ENCODE measurements around the gene ASB8. TPM values are rescaled to one million over a fixed set of nuclear protein-coding genes. Genes with fewer than 3 reads are reported as not detected.

Gene ASB8, protein sequence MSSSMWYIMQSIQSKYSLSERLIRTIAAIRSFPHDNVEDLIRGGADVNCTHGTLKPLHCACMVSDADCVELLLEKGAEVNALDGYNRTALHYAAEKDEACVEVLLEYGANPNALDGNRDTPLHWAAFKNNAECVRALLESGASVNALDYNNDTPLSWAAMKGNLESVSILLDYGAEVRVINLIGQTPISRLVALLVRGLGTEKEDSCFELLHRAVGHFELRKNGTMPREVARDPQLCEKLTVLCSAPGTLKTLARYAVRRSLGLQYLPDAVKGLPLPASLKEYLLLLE
- 36.2 TPM for total RNA-seq
- polyA plus RNA-seq (ENCODE audit: insufficient read depth in 1 of 8, insufficient read length in 8 of 8, low replicate concordance in 1 of 8), result 10 to 100 TPM; 36.2 to 56.1 (median 41.9) TPM
- long read RNA-seq, donor 1, transcript ASB8-201 (4 exons, 2,615 nt), result major isoform, 5 of 9 reads
- long read RNA-seq, donor 1, partial matches to known transcripts, result 0 of 9 reads
- long read RNA-seq, donor 1, other reads (novel, unspliced or antisense), result 0 of 9 reads
- long read RNA-seq, donor 2, result 0 reads
- long read RNA-seq, donor 3, transcript ASB8-207 (5 exons, 923 nt), result major isoform, 6 of 16 reads
- long read RNA-seq, donor 3, transcript ASB8-201 (4 exons, 2,615 nt), result major isoform, 6 of 16 reads
- long read RNA-seq, donor 3, partial matches to known transcripts, result 0 of 16 reads
- long read RNA-seq, donor 3, other reads (novel, unspliced or antisense), result 0 of 16 reads
- long read RNA-seq, donor 4, transcript ASB8-201 (4 exons, 2,615 nt), result major isoform, 9 of 12 reads
- long read RNA-seq, donor 4, partial matches to known transcripts, result 0 of 12 reads
- long read RNA-seq, donor 4, other reads (novel, unspliced or antisense), result 0 of 12 reads
- long read RNA-seq, donor 5, transcript ASB8-207 (5 exons, 923 nt), result minor isoform, 8 of 29 reads
- long read RNA-seq, donor 5, transcript ASB8-201 (4 exons, 2,615 nt), result major isoform, 14 of 29 reads
- long read RNA-seq, donor 5, partial matches to known transcripts, result 0 of 29 reads
- long read RNA-seq, donor 5, other reads (novel, unspliced or antisense), result 0 of 29 reads
- long read RNA-seq, donor 6, transcript ASB8-201 (4 exons, 2,615 nt), result major isoform, 7 of 15 reads
- long read RNA-seq, donor 6, partial matches to known transcripts, result 0 of 15 reads
- long read RNA-seq, donor 6, other reads (novel, unspliced or antisense), result 0 of 15 reads
- long read RNA-seq, donor 7, transcript ASB8-201 (4 exons, 2,615 nt), result major isoform, 17 of 21 reads
- long read RNA-seq, donor 7, partial matches to known transcripts, result 0 of 21 reads
- long read RNA-seq, donor 7, other reads (novel, unspliced or antisense), result 0 of 21 reads
- long read RNA-seq, donor 8, transcript ASB8-201 (4 exons, 2,615 nt), result major isoform, 10 of 21 reads
- long read RNA-seq, donor 8, partial matches to known transcripts, result 0 of 21 reads
- long read RNA-seq, donor 8, other reads (novel, unspliced or antisense), result 0 of 21 reads
- long read RNA-seq, donor 9, transcript ASB8-201 (4 exons, 2,615 nt), result major isoform, 9 of 16 reads
- long read RNA-seq, donor 9, partial matches to known transcripts, result 0 of 16 reads
- long read RNA-seq, donor 9, other reads (novel, unspliced or antisense), result 0 of 16 reads
- long read RNA-seq, donor 10, transcript ASB8-207 (5 exons, 923 nt), result minor isoform, 5 of 20 reads
- long read RNA-seq, donor 10, transcript ASB8-201 (4 exons, 2,615 nt), result major isoform, 8 of 20 reads
- long read RNA-seq, donor 10, partial matches to known transcripts, result 0 of 20 reads
- long read RNA-seq, donor 10, other reads (novel, unspliced or antisense), result 0 of 20 reads
- long read RNA-seq, donor 11, transcript ASB8-201 (4 exons, 2,615 nt), result major isoform, 15 of 21 reads
- long read RNA-seq, donor 11, partial matches to known transcripts, result 0 of 21 reads
- long read RNA-seq, donor 11, other reads (novel, unspliced or antisense), result 0 of 21 reads

DNA sequence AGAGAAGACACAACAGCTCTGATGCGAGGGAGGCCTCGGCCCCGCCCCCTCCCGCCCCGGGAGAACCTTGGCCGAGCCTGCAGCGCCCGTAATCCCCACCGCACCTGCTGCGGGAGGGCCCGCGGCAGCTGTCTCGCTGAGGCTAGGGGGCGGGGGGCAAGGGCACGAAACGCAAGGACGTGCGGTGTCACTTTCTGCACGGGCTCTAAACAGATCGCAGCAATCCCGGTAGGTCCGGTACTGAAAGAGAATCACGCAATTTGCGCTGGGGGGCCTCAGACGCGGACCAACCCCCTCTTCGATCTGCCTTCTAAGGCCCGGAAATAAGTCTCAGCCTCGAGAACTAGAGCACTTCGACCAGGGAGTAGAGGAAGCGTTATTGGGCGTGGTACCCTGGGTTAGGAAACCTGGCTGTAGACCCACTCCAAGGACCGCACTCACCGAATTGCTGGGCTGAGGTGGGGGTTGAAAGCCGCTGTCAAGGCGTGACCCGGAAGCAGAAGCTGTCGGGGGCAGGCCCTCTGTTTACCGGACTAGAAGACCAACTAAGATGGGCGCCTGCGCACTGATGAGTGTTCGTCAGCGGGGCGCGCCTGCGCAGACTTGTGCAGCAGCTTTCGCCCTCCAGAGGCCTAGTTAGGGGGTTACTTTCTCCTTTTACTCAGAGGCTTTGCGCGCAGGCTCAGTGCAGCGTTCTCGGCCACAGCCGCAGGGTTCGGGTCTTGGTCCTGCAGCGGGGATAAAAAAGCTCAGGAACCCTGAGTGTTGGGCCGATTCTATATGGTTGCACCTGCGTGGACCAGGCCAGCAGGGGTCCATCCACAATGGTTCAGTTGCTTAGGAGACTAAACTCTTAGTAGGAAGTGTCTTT, at the start of gene ASB8:
ASB8 (minus strand) TSS at position 498 of the 871 bp plus-strand sequence. CDS start 4,019 bp downstream, outside the sequence.
- under 1% methylated on average over 45 of the region's 56 CpGs for WGBS (ENCODE audit: insufficient coverage)
- peak; percentile 99 for DNase-seq
- Histone ChIP-seq H3K27me3 (ENCODE audit: control insufficient read depth, insufficient read depth, low read length) (no peaks in the 10 kb centered on the region), H3K36me3 (ENCODE audit: control insufficient read depth, insufficient read depth, low read length) (peaks cover 7% of the 10 kb centered on the region), H3K4me3 (ENCODE audit: low read length) (peak within 1 kb of the TSS; percentile 97), H3K4me1 (ENCODE audit: control insufficient read depth, insufficient read depth, low read length) (peaks cover 12% of the 10 kb centered on the region), H3K9me3 (replicated peaks; ENCODE audit: control insufficient read depth, low read depth, low read length) (no peaks in the 10 kb centered on the region), H3K27ac (ENCODE audit: low read length) (peak within 1 kb of the TSS; percentile 99)

DNA sequence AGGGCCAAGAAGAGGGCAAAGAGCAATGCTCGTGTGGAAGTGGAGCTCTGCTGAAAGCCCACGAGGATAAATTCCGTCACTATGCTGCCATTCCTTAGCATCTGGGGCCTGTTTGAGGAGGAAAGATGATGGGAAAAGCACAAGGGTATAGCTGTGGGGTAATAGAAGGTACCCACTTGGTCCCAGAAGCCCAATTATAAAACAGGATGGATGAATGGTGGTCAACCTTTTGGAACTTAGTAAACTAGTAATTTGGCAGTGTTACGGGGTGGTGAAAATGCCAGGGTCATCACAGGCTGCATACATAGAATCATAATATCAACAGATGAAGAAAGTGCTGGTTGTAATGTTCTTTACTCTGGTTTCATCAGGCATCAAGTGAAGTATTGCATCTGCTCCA, 45.9 kb upstream of the ASB8 start, which contains the start of gene OR10AD1:
OR10AD1 (minus strand) TSS at position 101 of the 400 bp plus-strand sequence; CDS start at position 101, 0 bp downstream.
- Histone ChIP-seq H3K4me1 (ENCODE audit: control insufficient read depth, insufficient read depth, low read length) (peaks cover 6% of the 10 kb centered on the region), H3K4me3 (ENCODE audit: low read length) (no peak within 1 kb of the TSS), H3K27me3 (ENCODE audit: control insufficient read depth, insufficient read depth, low read length) (no peaks in the 10 kb centered on the region), H3K27ac (ENCODE audit: low read length) (no peak within 1 kb of the TSS), H3K9me3 (replicated peaks; ENCODE audit: control insufficient read depth, low read depth, low read length) (peaks cover 22% of the 10 kb centered on the region), H3K36me3 (ENCODE audit: control insufficient read depth, insufficient read depth, low read length) (peaks cover 4% of the 10 kb centered on the region)
- no peak for DNase-seq
- 54% methylated on average over 2 of the region's 4 CpGs for WGBS (ENCODE audit: insufficient coverage)

DNA sequence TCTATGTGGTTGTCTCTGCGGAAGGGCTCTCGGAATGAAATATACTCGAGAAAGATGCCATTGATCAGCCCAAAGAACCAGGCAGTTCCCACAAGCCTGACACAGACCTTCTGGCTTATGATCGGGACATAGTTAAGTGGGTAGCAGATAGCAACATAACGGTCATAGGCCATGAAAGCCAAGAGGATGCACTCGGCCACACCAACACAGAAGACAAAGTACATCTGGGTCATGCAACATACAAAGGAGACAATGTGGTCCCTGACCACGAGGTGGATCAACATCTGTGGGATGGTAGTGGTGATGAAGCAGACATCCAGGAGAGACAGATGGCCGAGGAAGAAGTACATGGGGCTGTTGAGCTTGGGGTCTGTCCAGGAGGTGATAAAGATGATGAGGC, 45.5 kb upstream of the ASB8 start:
- Histone ChIP-seq H3K4me1 (ENCODE audit: control insufficient read depth, insufficient read depth, low read length) (peaks cover 6% of the 10 kb centered on the region), H3K4me3 (ENCODE audit: low read length) (no peak overlapping the region), H3K27ac (ENCODE audit: low read length) (no peak overlapping the region), H3K36me3 (ENCODE audit: control insufficient read depth, insufficient read depth, low read length) (peaks cover 4% of the 10 kb centered on the region), H3K9me3 (replicated peaks; ENCODE audit: control insufficient read depth, low read depth, low read length) (peaks cover 21% of the 10 kb centered on the region), H3K27me3 (ENCODE audit: control insufficient read depth, insufficient read depth, low read length) (no peaks in the 10 kb centered on the region)
- 81% methylated on average over 8 of the region's 8 CpGs for WGBS (ENCODE audit: insufficient coverage)
- no peak for DNase-seq

DNA sequence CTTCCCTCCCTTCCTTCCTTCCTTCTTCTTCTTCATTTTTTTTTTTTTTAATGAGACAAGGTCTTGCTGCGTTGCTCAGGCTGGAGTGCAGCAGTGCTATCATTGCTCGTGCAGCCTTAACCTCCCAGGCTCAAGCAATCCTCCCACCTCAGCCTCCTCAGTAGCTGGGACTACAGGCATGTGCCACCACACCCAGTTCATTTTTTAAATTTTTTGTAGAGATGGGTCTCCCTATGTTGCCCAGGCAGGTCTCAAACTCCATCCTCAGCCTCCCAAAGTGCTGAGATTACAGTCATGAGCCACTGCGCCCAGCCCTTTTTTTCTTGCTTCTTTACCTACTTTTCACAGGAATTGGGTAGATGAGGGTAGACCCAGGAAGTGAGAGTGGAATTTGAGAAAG, 44.2 kb upstream of the ASB8 start:
- peaks cover 12% of the 10 kb centered on the region for H3K4me1 ChIP-seq (ENCODE audit: control insufficient read depth, insufficient read depth, low read length)
- peaks cover 17% of the 10 kb centered on the region for H3K9me3 ChIP-seq (replicated peaks; ENCODE audit: control insufficient read depth, low read depth, low read length)
- H3K4me3 ChIP-seq (ENCODE audit: low read length), result no peak overlapping the region
- no peak for DNase-seq
- H3K27me3 ChIP-seq (ENCODE audit: control insufficient read depth, insufficient read depth, low read length), result no peaks in the 10 kb centered on the region
- peaks cover 4% of the 10 kb centered on the region for H3K36me3 ChIP-seq (ENCODE audit: control insufficient read depth, insufficient read depth, low read length)
- no peak overlapping the region for H3K27ac ChIP-seq (ENCODE audit: low read length)
- WGBS (ENCODE audit: insufficient coverage), result no CpG with 5 or more reads among the region's 3 CpGs

DNA sequence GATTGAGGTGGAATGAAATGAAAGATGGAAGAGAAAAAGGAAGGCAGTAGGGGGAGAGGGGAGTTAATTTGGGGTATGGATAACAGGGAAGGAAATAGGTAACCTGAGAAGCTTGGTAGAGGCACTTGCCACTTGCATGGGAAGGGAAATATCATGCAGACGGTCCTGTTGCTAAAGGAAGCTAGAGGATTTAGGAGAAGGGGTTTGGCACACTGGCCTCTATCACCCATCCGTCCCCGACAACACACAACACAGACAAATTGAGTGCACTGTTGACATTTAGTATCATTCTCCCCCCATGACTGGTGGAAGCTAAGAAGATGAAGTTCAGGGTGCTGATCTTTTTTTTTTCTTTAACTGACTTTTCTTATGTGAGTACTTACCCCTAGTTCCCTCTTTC, 43.8 kb upstream of the ASB8 start:
- H3K36me3 ChIP-seq (ENCODE audit: control insufficient read depth, insufficient read depth, low read length), result peaks cover 4% of the 10 kb centered on the region
- no peak overlapping the region for H3K4me3 ChIP-seq (ENCODE audit: low read length)
- WGBS (ENCODE audit: insufficient coverage), result no CpG with 5 or more reads among the region's 3 CpGs
- H3K27me3 ChIP-seq (ENCODE audit: control insufficient read depth, insufficient read depth, low read length), result no peaks in the 10 kb centered on the region
- no peak for DNase-seq
- H3K4me1 ChIP-seq (ENCODE audit: control insufficient read depth, insufficient read depth, low read length), result peaks cover 12% of the 10 kb centered on the region
- H3K9me3 ChIP-seq (replicated peaks; ENCODE audit: control insufficient read depth, low read depth, low read length), result peaks cover 15% of the 10 kb centered on the region
- H3K27ac ChIP-seq (ENCODE audit: low read length), result no peak overlapping the region

DNA sequence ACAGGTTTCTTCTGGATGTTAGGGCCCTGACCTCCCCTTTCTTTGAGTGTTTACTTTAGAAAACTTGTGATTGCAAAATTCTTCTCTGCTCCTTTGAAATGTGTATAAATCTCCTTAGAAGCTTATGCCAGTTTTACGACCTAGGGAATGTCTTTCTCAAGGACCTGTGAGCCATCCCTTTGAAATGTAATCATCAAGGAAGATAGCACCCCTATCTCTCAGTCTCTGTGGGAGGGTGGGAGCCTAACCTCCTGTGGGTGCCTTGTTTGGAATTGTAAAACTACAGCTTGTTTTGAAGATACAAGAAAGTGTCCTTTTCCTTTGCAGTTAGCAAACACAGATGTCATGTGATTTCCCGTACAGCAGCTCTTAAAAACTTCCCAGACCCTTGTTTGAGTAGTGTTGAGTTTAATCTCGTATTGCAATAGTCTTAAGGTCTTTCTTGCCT, 42.5 kb upstream of the ASB8 start:
- no peak overlapping the region for H3K4me3 ChIP-seq (ENCODE audit: low read length)
- H3K27ac ChIP-seq (ENCODE audit: low read length), result no peak overlapping the region
- H3K36me3 ChIP-seq (ENCODE audit: control insufficient read depth, insufficient read depth, low read length), result no peaks in the 10 kb centered on the region
- WGBS (ENCODE audit: insufficient coverage), result no CpG with 5 or more reads among the region's 3 CpGs
- H3K27me3 ChIP-seq (ENCODE audit: control insufficient read depth, insufficient read depth, low read length), result no peaks in the 10 kb centered on the region
- peak; percentile 40 for DNase-seq
- H3K4me1 ChIP-seq (ENCODE audit: control insufficient read depth, insufficient read depth, low read length), result peaks cover 12% of the 10 kb centered on the region
- peaks cover 6% of the 10 kb centered on the region for H3K9me3 ChIP-seq (replicated peaks; ENCODE audit: control insufficient read depth, low read depth, low read length)

DNA sequence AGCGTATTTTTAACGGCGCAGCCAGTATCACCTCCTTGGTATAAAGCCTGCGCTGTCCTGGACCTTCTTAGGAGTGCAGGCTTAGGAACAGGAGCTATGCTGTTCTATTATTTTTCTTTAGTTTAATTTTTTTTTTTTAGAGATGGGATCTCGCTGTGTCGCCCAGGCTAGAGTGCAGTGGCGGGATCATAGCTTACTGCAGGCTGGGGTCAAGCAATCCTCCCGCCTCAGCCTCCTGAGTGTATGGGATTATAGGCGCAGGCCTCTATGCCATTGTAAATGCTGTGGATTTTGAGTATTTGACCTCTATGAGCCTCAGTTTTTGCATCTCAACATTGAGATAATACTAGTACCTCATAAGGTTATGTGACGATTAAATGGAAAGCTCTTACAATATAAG, 41.7 kb upstream of the ASB8 start:
- Histone ChIP-seq H3K36me3 (ENCODE audit: control insufficient read depth, insufficient read depth, low read length) (no peaks in the 10 kb centered on the region), H3K4me3 (ENCODE audit: low read length) (peak overlapping the region; percentile 89), H3K9me3 (replicated peaks; ENCODE audit: control insufficient read depth, low read depth, low read length) (peaks cover 4% of the 10 kb centered on the region), H3K4me1 (ENCODE audit: control insufficient read depth, insufficient read depth, low read length) (peaks cover 12% of the 10 kb centered on the region), H3K27me3 (ENCODE audit: control insufficient read depth, insufficient read depth, low read length) (no peaks in the 10 kb centered on the region), H3K27ac (ENCODE audit: low read length) (peak overlapping the region; percentile 97)
- WGBS (ENCODE audit: insufficient coverage), result no CpG with 5 or more reads among the region's 10 CpGs
- no peak for DNase-seq

DNA sequence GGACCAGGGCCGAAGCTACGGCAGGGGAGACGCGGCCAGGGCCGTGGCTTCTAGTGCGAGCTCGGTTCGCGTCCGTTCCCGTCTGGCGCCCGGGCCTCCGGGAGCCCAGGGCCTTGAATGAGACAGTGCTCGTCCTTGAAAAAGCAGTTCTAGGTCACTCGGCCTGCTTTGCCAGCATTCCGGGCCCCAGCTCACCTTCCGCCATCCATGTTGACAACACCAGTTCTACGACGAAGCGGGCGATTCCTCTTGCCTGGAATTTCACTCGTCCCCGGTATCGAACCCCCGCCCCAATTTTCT, 41.3 kb upstream of the ASB8 start:
- peaks cover 4% of the 10 kb centered on the region for H3K9me3 ChIP-seq (replicated peaks; ENCODE audit: control insufficient read depth, low read depth, low read length)
- H3K27ac ChIP-seq (ENCODE audit: low read length), result peak overlapping the region; percentile 97
- 7% methylated on average over 25 of the region's 26 CpGs for WGBS (ENCODE audit: insufficient coverage)
- H3K4me3 ChIP-seq (ENCODE audit: low read length), result peak overlapping the region; percentile 89
- H3K4me1 ChIP-seq (ENCODE audit: control insufficient read depth, insufficient read depth, low read length), result peaks cover 12% of the 10 kb centered on the region
- peaks cover under 1% of the 10 kb centered on the region for H3K27me3 ChIP-seq (ENCODE audit: control insufficient read depth, insufficient read depth, low read length)
- peak; percentile 48 for DNase-seq
- no peaks in the 10 kb centered on the region for H3K36me3 ChIP-seq (ENCODE audit: control insufficient read depth, insufficient read depth, low read length)

Measured in muscle of leg (tissue), 16 donors.